Lower leg skin (tissue), 3 donors: ENCODE results near the gene AGPAT2.
"Not testable (repeated sequence)": the region's sequence is repeated elsewhere in the genome, so short reads cannot be mapped to it uniquely, and the experiment has no call there.

Source experiments
- POLR2A ChIP-seq, 2 donors: fragments of 450-650 bp; IDR thresholded peaks; one replicate each; pipeline ENCODE4 v1.6.1; 2016 to 2017; ENCODE audit warnings: antibody characterized with exemption in 2 of 2, mild to moderate bottlenecking in 1 of 2, moderate library complexity in 1 of 2
- TF ChIP-seq, protein P1 (sequence below), 3 donors: fragments of 450-650 bp; IDR thresholded peaks; one replicate each; pipeline ENCODE4 v1.5.1; 2016; ENCODE audit warnings: antibody characterized with exemption in 3 of 3, mild to moderate bottlenecking in 3 of 3, moderate library complexity in 2 of 3

DNA sequence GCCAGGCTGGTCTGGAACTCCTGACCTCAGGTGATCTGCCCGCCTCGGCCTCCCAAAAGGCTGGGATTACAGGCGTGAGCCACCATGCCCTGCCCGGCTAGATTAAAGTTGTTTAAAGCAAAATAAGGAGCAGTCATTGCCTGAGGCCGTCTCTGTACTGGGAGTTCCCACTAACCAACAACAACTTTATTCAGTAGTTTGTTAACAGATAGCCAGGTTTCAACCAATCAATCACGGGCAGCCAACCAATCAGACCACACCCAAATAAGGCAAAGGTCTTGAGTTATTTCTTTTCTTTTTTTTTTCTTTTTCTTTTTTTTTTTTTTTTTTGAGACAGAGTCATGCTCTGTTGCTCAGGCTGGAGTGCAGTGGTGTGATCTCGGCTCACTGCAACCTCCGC, 17.5 kb upstream of the AGPAT2 start:
- not testable (repeated sequence) for TF ChIP-seq POLR2A (IDR thresholded peaks at IDR 0.05)
- TF ChIP-seq, protein P1, sequence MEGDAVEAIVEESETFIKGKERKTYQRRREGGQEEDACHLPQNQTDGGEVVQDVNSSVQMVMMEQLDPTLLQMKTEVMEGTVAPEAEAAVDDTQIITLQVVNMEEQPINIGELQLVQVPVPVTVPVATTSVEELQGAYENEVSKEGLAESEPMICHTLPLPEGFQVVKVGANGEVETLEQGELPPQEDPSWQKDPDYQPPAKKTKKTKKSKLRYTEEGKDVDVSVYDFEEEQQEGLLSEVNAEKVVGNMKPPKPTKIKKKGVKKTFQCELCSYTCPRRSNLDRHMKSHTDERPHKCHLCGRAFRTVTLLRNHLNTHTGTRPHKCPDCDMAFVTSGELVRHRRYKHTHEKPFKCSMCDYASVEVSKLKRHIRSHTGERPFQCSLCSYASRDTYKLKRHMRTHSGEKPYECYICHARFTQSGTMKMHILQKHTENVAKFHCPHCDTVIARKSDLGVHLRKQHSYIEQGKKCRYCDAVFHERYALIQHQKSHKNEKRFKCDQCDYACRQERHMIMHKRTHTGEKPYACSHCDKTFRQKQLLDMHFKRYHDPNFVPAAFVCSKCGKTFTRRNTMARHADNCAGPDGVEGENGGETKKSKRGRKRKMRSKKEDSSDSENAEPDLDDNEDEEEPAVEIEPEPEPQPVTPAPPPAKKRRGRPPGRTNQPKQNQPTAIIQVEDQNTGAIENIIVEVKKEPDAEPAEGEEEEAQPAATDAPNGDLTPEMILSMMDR (IDR thresholded peaks at IDR 0.05): not testable (repeated sequence)
